Measurements from ENCODE around the gene ANKRD36B.
"Not testable (repeated sequence)": the region's sequence is repeated elsewhere in the genome, so short reads cannot be mapped to it uniquely, and the experiment has no call there.

Gene ANKRD36B

GRCh38 chr2:97552406-97552805 is 37.3 kb downstream of the ANKRD36B start:
- not testable (repeated sequence) for FAIRE-seq; DNase-seq (ENCODE audit: insufficient read length, low spot score)

GRCh38 chr2:97550498-97550897 is 39.2 kb downstream of the ANKRD36B start:
- not testable (repeated sequence) for DNase-seq (ENCODE audit: insufficient read length, low spot score); FAIRE-seq

GRCh38 chr2:97549058-97549457 is 40.6 kb downstream of the ANKRD36B start:
- DNase-seq (ENCODE audit: insufficient read length, low spot score); FAIRE-seq: not testable (repeated sequence)

- DNase-seq (ENCODE audit: insufficient read length, low spot score); FAIRE-seq: not testable (repeated sequence)
Observed at GRCh38 chr2:97548536-97548935, 41.1 kb downstream of the ANKRD36B start.

GRCh38 chr2:97546711-97547110 is 43.0 kb downstream of the ANKRD36B start:
- DNase-seq (ENCODE audit: insufficient read length, low spot score) (no peak), FAIRE-seq (no peak)

- DNase-seq (ENCODE audit: insufficient read length, low spot score); FAIRE-seq: not testable (repeated sequence)
Observed at GRCh38 chr2:97544911-97545310, 44.8 kb downstream of the ANKRD36B start.

- not testable (repeated sequence) for FAIRE-seq; DNase-seq (ENCODE audit: insufficient read length, low spot score)
Observed at GRCh38 chr2:97525904-97526303, 63.8 kb downstream of the ANKRD36B start.

GRCh38 chr2:97523816-97524215 is 65.9 kb downstream of the ANKRD36B start:
- DNase-seq (ENCODE audit: insufficient read length, low spot score); FAIRE-seq: not testable (repeated sequence)

GRCh38 chr2:97522916-97523555 is 66.6 kb downstream of the ANKRD36B start:
- FAIRE-seq; DNase-seq (ENCODE audit: insufficient read length, low spot score): not testable (repeated sequence)

- not testable (repeated sequence) for FAIRE-seq
Observed at GRCh38 chr2:97495651-97496050, 94.0 kb downstream of the ANKRD36B start.

GRCh38 chr2:97490141-97490540 is 99.5 kb downstream of the ANKRD36B start:
- not testable (repeated sequence) for FAIRE-seq; DNase-seq (ENCODE audit: insufficient read length, low spot score)

More at GRCh38 chr2:97495651-97496050, 94.0 kb downstream of the ANKRD36B start:
- not testable (repeated sequence) for DNase-seq (ENCODE audit: insufficient read length, low spot score)

Data from HTR-8/SVneo (cell line).